ENCODE results near the gene TMCC2.
A peak's percentile ranks its signal among the peaks of the same experiment; 100 is the strongest.
"Not testable (repeated sequence)": the region's sequence is repeated elsewhere in the genome, so short reads cannot be mapped to it uniquely, and the experiment has no call there.

The TMCC2 gene

GRCh38 chr1:205214756-205215155 lies 13.0 kb upstream of the TMCC2 start:
- no peak for DNase-seq

GRCh38 chr1:205216588-205216987 lies 11.2 kb upstream of the TMCC2 start:
- DNase-seq, result no peak

DNA sequence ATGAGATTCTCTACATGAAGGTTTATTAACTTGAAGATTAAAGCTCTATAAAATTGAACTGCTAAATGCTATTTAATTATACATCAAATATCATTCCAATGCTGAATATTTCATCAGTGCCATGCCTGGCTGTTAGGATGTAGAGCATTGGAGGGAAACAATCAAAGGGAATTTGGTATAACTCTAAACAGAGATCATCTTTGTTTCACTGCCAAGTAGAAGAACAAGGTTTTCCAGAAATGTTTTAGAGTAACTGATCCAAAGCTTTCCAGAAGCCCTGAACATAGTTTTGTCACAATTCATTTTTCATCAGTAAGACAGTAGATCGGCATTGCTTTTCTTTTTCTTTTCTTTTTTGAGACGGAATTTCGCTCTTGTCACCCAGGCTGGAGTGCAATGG lies 10.3 kb upstream of the TMCC2 start:
- DNase-seq, result no peak

- DNase-seq, result no peak
These were observed 7.3 kb upstream of the TMCC2 start for GRCh38 chr1:205220421-205220820.

DNA sequence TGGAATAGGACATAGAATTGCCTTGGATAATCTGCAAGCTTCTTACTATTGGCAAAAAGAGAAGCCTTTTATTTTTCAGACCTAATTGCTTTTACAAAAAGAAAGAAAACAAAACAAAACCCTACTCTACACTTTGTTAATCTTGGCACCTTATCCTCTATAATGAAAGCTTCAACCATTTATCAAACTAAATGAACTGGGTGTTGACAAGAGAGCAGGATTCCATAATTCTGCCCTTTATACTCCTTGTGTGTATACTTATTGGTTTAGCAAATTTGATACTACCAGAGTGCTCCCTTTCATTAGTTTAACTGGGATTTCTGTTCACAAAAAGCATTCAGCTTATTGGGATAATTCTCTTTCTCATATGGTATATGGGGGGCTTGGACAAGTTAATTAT lies 3.0 kb upstream of the TMCC2 start:
- DNase-seq, result no peak

DNA sequence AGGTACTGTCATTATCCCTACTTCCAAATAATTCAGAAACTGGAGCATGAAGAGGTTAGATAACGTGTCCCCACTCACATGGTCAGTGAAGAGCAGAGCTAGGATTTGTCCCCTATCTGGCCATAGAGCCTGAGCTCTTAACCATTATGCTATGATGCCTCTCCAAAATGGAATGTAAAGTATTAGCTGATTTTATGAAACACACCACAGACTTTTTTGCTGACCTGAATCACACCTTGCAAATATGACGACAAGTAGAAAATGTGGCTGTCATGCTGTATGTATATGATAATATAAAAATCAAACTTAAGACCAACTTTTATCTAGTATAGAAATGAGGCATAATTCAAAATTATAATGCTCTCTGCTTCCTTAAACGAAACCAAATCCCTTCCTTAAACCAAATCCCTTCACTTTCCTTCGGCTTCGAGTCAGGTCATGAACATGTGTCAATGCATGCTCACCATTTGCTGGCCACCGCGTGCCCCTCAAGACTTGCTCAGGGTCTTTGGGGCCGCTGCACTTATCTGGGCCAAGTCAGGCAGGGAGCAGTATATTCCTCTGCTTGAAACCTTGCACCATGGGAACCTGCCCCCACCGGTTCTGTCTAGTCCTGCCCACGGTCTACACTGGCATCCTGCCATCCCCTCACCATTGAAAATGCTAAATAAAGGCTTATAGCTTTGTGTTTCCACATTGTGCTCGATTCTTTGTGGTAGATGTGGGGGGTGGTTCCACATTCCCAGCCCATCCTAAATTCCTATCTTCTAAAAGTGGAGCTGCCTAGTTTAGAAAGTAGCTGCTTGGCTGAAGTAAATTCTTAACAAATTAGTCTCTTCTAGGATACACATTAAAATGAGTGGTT lies 1.6 kb upstream of the TMCC2 start:
- DNase-seq, result no peak

- DNase-seq, result no peak
These were observed 720 bp upstream of the TMCC2 start for GRCh38 chr1:205226868-205227583.

GRCh38 chr1:205228093-205228521 lies 361 bp downstream of the TMCC2 start:
- no peak for DNase-seq

GRCh38 chr1:205229399-205229871 lies 1.7 kb downstream of the TMCC2 start:
- DNase-seq, result peak; percentile 59

GRCh38 chr1:205229916-205230700 lies 2.4 kb downstream of the TMCC2 start:
- no peak for DNase-seq

DNA sequence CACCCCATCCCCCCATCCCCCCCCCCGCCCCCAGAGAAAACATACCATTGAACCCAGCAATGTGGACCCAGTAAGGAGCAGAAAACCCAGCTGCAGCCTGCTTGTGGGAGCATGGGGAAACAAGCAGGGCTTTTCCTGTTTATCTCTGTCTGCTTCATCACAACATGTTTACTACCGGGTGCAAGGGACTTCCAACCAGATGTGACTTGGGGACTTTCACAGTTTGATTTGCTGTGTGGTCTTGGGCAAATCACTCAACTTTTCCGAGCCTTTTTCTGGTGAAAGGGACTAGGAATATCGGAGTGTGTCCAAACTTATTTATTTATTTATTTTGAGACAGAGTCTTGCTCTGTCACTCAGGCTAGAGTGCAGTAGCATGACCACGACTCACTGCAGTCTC lies 3.2 kb downstream of the TMCC2 start:
- DNase-seq, result no peak

GRCh38 chr1:205232127-205232820 lies 4.5 kb downstream of the TMCC2 start:
- no peak for DNase-seq

DNA sequence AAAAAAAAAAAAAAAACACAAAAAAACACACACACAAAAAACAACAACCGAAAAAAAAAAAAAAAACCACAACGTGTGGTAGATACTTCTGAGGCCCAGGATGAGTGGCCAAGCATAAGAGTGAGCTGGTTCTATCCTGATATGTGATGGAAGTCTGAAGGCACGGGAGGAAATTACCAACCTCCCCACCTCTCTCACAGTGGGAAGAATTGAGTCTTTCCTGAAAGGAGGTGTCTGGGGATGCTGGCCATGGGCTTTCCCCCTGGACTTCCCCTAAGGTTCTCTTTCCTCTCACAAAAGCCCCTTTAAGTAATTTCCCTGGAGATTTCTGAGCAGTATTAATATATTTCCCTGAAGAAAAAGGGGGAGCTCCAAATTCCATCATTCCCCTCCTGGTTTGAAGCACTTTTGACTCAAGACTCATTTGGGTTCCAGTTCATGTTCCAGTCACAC lies 5.2 kb downstream of the TMCC2 start:
- no peak for DNase-seq

DNA sequence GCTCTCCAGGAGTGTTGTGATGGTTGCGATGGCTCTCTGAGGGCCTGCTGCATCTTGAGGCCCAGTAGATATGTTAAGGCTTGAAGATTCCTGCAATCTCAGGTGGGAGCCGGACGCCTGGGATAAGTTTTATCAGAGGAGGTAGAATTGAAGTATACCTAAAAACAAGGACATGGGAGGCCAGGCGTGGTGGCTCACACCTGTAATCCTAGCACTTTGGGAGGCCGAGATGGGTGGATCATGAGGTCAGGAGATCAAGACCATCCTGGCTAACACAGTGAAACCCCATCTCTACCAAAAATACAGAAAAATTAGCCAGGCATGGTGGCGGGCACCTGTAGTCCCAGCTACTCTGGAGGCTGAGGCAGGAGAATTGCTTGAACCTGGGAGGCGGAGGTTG lies 6.2 kb downstream of the TMCC2 start:
- not testable (repeated sequence) for DNase-seq

GRCh38 chr1:205235951-205236350 lies 8.2 kb downstream of the TMCC2 start:
- DNase-seq, result no peak

DNA sequence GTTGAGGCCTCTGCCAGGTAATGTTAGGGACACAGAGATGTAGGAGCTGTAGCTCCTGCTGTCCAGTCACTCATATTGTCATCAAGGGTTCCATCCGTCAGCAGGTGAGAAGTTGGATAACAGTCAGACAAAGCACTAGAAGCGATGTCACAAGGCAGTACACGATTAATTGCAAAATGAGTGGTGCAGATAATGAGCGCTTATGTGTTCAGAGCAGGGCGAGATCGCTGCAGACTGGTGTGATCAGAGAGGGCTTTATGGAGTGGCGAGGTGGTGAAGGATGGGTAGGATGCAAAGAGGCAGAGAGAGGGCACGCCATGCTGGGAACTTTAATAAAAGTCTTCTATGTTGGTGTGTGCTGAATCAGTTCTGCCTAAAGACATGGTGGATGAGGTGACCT lies 8.8 kb downstream of the TMCC2 start:
- DNase-seq, result no peak

- DNase-seq, result no peak
These were observed 9.3 kb downstream of the TMCC2 start for GRCh38 chr1:205236951-205237475.

DNA sequence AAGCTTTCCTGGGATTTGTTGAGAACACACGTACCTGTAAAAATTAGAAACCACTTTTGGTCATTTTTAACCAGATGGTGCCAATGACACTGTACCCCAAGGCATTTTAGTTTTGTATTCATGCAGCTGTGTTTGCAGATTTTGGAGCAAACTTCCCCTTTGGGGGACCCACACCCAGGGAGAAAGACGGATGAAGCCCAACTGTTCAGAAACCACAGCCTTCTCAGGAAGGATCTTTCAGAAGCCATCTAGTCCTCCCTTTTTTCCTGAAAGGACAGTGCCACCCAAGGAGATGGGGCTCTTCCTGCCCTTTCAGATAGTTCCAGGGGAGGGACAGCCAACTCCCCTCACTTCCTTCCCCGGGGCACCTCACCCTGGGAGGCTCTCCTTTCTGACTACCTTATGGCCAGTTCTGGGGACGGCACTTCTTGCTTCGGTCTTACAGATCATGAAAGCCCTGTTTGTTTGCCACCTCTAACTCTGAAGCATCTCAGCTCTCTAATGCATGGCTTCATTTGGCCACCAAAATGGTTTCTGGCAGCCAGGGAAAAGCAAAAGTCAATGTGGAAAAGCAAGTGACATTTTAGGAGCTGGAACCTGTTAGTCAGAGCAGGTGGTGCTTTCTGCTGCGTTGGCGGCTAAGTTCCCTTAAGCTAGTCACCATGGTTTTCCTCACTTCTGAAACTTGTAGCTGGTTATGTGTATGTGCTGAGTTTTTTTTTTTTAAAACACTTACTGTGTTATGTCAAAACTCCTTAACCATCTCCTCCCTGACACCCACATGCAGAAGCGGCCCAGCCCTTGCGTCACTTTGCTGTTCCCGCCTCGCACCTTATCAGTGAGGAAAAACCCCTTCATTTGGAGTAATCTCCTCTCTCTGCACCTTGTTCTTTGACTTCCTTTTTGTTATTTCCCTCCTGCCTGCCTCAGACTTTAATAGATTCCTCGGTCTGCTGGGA lies 10.1 kb downstream of the TMCC2 start:
- no peak for DNase-seq

DNA sequence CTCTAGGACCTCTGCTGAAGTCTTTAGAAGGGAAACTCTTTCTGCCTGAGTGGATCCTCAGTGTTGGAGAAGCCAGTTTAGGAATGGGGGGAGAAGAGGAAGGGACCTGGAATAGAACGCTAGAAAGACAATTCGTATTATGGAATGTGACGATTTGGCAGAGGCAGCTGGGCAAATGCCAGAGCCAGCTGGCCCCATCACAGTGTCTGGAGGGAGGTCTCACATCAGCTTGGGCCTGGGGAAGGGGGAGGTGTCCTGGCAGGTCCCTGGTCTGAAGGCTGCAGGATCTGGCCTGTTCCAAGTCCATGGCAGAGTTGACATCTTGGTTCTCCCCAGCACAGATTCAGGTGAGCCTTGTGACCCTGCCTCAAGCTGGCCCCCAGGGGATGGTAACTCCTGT lies 11.3 kb downstream of the TMCC2 start:
- DNase-seq, result no peak

- DNase-seq, result no peak
These were observed 12.4 kb downstream of the TMCC2 start for GRCh38 chr1:205240118-205240517.

DNA sequence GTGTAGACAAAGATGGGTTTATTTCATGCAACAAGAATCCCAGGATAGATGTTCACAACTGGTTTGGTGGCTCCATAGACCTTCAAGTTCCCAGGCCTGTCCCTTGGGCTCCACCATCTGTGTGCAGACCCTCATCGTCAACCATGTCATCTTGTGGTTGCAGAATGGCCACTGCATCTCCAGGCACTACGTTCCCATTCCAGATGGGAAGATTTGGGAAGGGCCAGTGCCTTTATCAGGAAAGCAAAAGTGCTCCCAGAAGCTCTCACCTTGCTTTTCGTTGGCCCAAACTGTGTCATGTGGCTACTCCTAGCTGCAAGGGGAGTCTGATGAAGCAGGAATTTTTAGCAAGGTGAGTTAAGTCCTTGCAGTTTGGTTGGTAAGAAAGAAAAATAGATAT lies 12.8 kb downstream of the TMCC2 start:
- DNase-seq, result no peak
